Measurements from ENCODE around the gene NOD1.

NOD1 gene

GRCh38 chr7:30471205-30471604 is 7.4 kb downstream of the NOD1 start (continued):
- no peak for TF ChIP-seq ZFP3 (CRISPR knock-in tag; IDR thresholded peaks at IDR 0.05)
- TF ChIP-seq TOX (CRISPR knock-in tag; IDR thresholded peaks at IDR 0.05; ENCODE audit: borderline replicate concordance) = no peak
- no peak for TF ChIP-seq TCF4 (CRISPR knock-in tag; IDR thresholded peaks at IDR 0.05; ENCODE audit: borderline replicate concordance)
- no peak for TF ChIP-seq ZC3H10 (CRISPR knock-in tag; IDR thresholded peaks at IDR 0.05)
- TF ChIP-seq ZNF565 (CRISPR knock-in tag; conservative IDR thresholded peaks at IDR 0.05; ENCODE audit: low read depth) = no peak
- TF ChIP-seq, protein P1, sequence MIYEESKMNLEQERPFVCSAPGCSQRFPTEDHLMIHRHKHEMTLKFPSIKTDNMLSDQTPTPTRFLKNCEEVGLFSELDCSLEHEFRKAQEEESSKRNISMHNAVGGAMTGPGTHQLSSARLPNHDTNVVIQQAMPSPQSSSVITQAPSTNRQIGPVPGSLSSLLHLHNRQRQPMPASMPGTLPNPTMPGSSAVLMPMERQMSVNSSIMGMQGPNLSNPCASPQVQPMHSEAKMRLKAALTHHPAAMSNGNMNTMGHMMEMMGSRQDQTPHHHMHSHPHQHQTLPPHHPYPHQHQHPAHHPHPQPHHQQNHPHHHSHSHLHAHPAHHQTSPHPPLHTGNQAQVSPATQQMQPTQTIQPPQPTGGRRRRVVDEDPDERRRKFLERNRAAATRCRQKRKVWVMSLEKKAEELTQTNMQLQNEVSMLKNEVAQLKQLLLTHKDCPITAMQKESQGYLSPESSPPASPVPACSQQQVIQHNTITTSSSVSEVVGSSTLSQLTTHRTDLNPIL (CRISPR knock-in tag; IDR thresholded peaks at IDR 0.05; ENCODE audit: low read depth) = no peak
- TF ChIP-seq PPARA (CRISPR knock-in tag; IDR thresholded peaks at IDR 0.05; ENCODE audit: borderline replicate concordance) = no peak
- TF ChIP-seq TSHZ2 (CRISPR knock-in tag; IDR thresholded peaks at IDR 0.05) = no peak
- no peak for TF ChIP-seq CSDC2 (CRISPR knock-in tag; IDR thresholded peaks at IDR 0.05)
- no peak for TF ChIP-seq ARNTL (CRISPR knock-in tag; IDR thresholded peaks at IDR 0.05; ENCODE audit: borderline replicate concordance, low read depth)
- TF ChIP-seq ZNF8 (CRISPR knock-in tag; IDR thresholded peaks at IDR 0.05) = no peak

DNA sequence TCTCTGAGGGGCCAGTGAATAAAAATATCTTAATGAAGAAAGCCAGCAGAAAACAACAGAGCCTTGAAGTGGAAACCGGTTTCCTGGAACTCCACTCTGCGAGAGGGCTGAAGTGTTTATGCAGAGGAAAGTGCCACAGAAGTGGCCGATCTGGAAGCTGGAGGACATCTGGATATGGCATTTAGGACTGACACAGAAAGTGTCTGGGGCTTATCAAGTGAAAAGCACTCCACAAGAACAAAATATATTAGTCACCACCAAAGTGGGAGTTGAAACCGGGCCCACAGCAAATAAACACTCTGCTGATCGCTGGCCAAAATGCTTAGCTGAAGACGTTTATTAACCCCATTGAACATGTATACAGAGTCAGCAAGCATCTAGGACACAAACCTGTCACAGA is 7.8 kb downstream of the NOD1 start:
- TF ChIP-seq SNAI2 (CRISPR knock-in tag; IDR thresholded peaks at IDR 0.05) (no peak), ZFP3 (CRISPR knock-in tag; IDR thresholded peaks at IDR 0.05) (no peak), ISL1 (CRISPR knock-in tag; IDR thresholded peaks at IDR 0.05) (peak; percentile 67; the same call in 1 of the 2 replicates), TCF4 (CRISPR knock-in tag; IDR thresholded peaks at IDR 0.05; ENCODE audit: borderline replicate concordance) (peak; percentile 40; the same call in 1 of the 2 replicates)
- ATAC-seq = peak; percentile 32

DNA sequence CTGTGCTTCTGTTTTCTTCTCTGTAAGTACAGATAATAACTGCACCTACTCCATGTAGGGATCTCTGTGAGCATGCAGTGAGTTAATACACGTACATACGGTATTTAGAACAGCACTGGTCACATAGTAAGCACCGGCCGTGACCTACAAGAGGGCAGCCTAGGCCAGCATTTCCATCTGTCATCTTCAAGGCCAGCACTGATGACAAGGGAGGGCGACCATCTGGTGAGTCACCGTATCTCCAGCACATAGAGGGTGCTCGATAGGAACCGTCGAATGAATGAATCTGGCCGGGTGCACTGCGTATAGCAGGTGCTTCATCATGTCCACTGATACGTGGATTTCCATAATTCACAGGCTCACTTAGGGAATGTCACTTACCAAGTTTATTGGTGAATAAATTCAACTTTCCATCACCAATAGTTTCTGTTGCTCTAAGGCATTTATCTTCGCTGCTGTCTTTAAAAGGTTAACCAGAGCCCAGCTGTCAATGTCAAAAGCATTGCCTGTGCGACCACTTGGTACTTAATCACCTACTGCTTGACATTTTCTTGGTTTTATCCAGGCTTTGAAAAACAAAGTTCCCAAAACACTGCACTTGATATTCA is 8.3 kb downstream of the NOD1 start:
- TF ChIP-seq ARNTL (CRISPR knock-in tag; IDR thresholded peaks at IDR 0.05; ENCODE audit: borderline replicate concordance, low read depth) = no peak
- TF ChIP-seq SNAI2 (CRISPR knock-in tag; IDR thresholded peaks at IDR 0.05) = peak; percentile 52; the same call in 1 of the 2 replicates
- peak; percentile 13 for ATAC-seq

DNA sequence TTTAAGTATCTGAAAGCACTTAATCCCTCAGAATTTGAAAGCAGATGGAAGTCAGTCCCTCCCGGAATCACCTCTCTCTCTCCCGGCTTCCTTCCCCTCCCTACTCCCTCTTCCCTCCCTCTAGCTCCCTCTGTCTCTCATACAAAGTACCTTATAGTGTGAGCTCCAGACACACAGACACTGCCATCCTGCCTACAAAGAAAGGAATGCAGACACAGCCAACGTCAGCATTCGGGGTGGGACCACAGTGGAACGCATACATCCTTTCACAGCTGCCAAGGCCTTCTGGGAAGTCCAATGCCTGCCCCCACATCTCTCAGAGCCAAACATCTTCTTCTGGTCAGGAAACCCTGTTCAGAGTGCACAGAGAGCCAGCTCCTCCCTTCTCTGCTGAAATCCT is 9.3 kb downstream of the NOD1 start:
- TF ChIP-seq OSR1 (CRISPR knock-in tag; IDR thresholded peaks at IDR 0.05) = no peak
- TF ChIP-seq ISL1 (CRISPR knock-in tag; IDR thresholded peaks at IDR 0.05) = 0 out of 2 replicates have a peak, but pooled peaks have one; percentile 32
- no peak for TF ChIP-seq GLIS3 (CRISPR knock-in tag; IDR thresholded peaks at IDR 0.05)
- peak; percentile 95 for ATAC-seq

- ATAC-seq = no peak
- no peak for TF ChIP-seq SNAI2 (CRISPR knock-in tag; IDR thresholded peaks at IDR 0.05)
- no peak for TF ChIP-seq ZC3H10 (CRISPR knock-in tag; IDR thresholded peaks at IDR 0.05)
- TF ChIP-seq TOX (CRISPR knock-in tag; IDR thresholded peaks at IDR 0.05; ENCODE audit: borderline replicate concordance) = no peak
- no peak for TF ChIP-seq ARNTL (CRISPR knock-in tag; IDR thresholded peaks at IDR 0.05; ENCODE audit: borderline replicate concordance, low read depth)
- TF ChIP-seq ZNF8 (CRISPR knock-in tag; IDR thresholded peaks at IDR 0.05) = no peak
- no peak for TF ChIP-seq ISL1 (CRISPR knock-in tag; IDR thresholded peaks at IDR 0.05)
- TF ChIP-seq OSR1 (CRISPR knock-in tag; IDR thresholded peaks at IDR 0.05) = no peak
- TF ChIP-seq, protein P1 (CRISPR knock-in tag; IDR thresholded peaks at IDR 0.05; ENCODE audit: low read depth) = no peak
- TF ChIP-seq, protein P2, sequence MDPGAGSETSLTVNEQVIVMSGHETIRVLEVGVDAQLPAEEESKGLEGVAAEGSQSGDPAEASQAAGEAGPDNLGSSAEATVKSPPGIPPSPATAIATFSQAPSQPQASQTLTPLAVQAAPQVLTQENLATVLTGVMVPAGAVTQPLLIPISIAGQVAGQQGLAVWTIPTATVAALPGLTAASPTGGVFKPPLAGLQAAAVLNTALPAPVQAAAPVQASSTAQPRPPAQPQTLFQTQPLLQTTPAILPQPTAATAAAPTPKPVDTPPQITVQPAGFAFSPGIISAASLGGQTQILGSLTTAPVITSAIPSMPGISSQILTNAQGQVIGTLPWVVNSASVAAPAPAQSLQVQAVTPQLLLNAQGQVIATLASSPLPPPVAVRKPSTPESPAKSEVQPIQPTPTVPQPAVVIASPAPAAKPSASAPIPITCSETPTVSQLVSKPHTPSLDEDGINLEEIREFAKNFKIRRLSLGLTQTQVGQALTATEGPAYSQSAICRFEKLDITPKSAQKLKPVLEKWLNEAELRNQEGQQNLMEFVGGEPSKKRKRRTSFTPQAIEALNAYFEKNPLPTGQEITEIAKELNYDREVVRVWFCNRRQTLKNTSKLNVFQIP (CRISPR knock-in tag; IDR thresholded peaks at IDR 0.05; ENCODE audit: borderline replicate concordance, low read depth) = no peak
- TF ChIP-seq TSHZ2 (CRISPR knock-in tag; IDR thresholded peaks at IDR 0.05) = no peak
- TF ChIP-seq GLIS3 (CRISPR knock-in tag; IDR thresholded peaks at IDR 0.05) = no peak
- no peak for TF ChIP-seq CSRNP3 (CRISPR knock-in tag; IDR thresholded peaks at IDR 0.05)
- no peak for TF ChIP-seq PATZ1 (CRISPR knock-in tag; IDR thresholded peaks at IDR 0.05; ENCODE audit: borderline replicate concordance)
These were observed 9.8 kb downstream of the NOD1 start for GRCh38 chr7:30468791-30469190.
